Measurements from ENCODE around the gene RPL7A. TPM values are rescaled to one million over a fixed set of nuclear protein-coding genes. Genes with fewer than 3 reads are reported as not detected.
"Not testable (repeated sequence)": the region's sequence is repeated elsewhere in the genome, so short reads cannot be mapped to it uniquely, and the experiment has no call there.

RPL7A gene
- total RNA-seq, result 100 to 1,000 TPM; 889 to 895 TPM

DNA sequence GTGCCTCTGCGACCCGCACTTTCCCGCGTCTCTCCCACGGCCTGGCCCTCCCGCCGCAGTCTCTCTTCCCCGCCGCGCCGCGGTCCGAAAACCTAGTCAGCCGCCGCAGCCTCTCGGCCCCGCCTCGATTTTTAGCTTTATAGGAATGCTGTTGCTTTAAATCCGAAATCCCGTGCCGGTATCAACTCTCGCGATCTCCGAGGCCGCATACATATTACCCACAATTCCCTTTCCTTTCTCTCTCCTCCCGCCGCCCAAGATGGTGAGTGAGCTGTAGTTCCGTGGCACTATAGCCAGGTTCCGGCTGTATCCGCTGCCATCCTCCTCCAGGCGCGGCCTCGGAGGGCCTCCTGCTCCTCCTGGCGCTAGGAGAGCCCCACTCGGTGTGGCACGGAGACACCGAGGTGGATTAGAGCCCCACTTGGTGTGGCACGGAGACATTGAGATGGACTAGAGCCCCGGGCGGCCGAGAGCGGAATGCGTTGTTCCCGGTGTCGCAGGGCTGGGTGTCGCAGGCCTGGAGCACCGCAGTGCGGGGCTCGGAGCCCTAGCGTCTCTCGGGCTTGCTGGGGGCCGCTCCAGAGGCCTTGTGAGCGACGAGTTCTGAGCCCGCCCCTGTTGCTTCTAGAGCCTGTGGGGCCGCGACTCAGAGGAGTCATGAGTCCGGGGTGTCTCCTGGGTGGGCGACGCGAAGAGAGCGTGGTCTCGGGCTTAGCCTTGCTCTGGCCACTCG is at the start of gene RPL7A, which contains the start of gene MED22:
Gene RPL7A (plus strand): TSS at position 234 of the 733 bp plus-strand sequence. CDS start 26 bp downstream, at position 260.
Gene MED22 (minus strand): TSS at position 147 of the 733 bp plus-strand sequence. CDS start 1,469 bp downstream, outside the sequence.
- peak within 1 kb of the TSS; percentile 88 to 96 for H3K27ac ChIP-seq
- H3K36me3 ChIP-seq, result peaks cover 60% of the 10 kb centered on the region
- peaks cover 15 to 32% of the 10 kb centered on the region in 2 donors for H3K4me1 ChIP-seq (ENCODE audit: control insufficient read depth in 1 of 2, low read depth in 2 of 2)
- peak; percentile 85 for ATAC-seq (ENCODE audit: insufficient number of reproducible peaks, low FRiP score, low read depth)
- peak; percentile 95 for DNase-seq (ENCODE audit: low spot score)
- peak within 1 kb of the TSS; percentile 87 for H3K4me3 ChIP-seq
- TF ChIP-seq, protein P1, sequence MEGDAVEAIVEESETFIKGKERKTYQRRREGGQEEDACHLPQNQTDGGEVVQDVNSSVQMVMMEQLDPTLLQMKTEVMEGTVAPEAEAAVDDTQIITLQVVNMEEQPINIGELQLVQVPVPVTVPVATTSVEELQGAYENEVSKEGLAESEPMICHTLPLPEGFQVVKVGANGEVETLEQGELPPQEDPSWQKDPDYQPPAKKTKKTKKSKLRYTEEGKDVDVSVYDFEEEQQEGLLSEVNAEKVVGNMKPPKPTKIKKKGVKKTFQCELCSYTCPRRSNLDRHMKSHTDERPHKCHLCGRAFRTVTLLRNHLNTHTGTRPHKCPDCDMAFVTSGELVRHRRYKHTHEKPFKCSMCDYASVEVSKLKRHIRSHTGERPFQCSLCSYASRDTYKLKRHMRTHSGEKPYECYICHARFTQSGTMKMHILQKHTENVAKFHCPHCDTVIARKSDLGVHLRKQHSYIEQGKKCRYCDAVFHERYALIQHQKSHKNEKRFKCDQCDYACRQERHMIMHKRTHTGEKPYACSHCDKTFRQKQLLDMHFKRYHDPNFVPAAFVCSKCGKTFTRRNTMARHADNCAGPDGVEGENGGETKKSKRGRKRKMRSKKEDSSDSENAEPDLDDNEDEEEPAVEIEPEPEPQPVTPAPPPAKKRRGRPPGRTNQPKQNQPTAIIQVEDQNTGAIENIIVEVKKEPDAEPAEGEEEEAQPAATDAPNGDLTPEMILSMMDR (IDR thresholded peaks at IDR 0.05), result no peak
- H3K27me3 ChIP-seq (replicated peaks; ENCODE audit: insufficient read depth), result no peaks in the 10 kb centered on the region
- no peaks in the 10 kb centered on the region for H3K9me3 ChIP-seq

DNA sequence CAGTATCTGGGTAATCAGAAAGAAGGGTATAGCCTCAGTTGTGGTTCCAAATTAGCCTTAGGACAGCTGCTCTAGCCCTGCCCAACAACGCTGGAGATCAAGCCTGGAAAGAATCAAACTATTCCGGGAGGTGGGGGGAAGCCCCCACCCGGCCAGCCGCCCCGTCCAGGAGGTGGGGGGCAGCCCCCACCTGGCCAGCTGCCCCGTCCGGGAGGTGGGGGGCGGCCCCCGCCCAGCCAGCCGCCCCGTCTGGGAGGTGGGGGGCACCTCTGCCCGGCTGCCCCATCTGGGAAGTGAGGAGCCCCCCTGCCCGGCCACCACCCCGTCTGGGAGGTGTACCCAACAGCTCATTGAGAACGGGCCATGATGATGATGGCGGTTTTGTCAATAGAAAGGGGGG is 48.0 kb upstream of the RPL7A start:
- H3K4me3 ChIP-seq; DNase-seq (ENCODE audit: low spot score): not testable (repeated sequence)

DNA sequence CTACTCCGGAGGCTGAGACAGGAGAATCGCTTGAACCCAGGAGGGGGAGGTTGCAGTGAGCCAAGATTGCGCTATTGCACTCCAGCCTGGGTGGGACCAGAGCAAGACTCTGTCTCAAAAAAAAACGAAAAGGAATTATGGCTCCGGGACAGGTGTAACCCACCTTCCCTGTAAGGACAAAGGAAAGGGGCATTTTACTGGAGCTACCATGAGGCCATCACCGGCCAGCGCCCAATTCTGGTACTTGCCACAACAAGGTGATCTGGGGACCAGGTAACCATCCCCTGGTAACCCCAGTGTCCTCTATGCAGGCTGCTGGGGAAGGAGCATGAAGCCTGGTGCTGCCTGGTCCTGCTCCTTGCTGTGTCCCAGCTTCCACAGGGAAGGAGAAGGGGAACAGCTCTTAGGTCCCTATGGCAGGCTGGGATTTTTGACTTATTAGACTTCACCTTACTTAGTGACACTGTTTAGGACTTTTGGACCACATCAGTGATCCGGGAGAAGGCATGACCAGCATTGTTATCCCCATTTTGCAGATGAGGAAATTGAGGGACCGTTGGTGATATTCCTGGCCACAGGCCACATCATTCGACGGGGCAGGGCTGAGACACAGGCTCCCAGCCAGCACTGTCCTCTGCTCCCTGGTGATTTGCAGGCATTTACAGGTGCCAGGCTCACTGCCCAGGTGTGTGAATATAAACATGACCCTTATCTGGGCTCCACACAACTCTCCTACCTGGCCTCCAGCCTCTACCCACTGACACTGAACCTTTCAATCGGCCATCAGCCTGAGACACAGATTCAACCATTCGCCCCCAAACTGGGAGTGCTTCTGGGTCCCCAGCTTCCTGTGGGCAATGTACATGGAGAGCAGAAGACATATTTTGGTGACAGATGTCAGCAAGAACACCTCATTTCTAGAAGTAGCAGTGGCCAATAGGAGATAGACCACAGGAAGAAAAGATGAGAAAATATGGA is 46.5 kb upstream of the RPL7A start:
- TF ChIP-seq, protein P1 (IDR thresholded peaks at IDR 0.05), result no peak
- Histone ChIP-seq H3K27ac (no peak overlapping the region), H3K4me1 (ENCODE audit: control insufficient read depth in 1 of 2, low read depth in 2 of 2) (no peaks in the 10 kb centered on the region), H3K9me3 (no peaks in the 10 kb centered on the region), H3K4me3 (no peak overlapping the region), H3K36me3 (no peaks in the 10 kb centered on the region), H3K27me3 (replicated peaks; ENCODE audit: insufficient read depth) (no peaks in the 10 kb centered on the region)
- ATAC-seq (ENCODE audit: insufficient number of reproducible peaks, low FRiP score, low read depth), result no peak
- no peak for DNase-seq (ENCODE audit: low spot score)

More for the DNA sequence above, 48.0 kb upstream of the RPL7A start:
- H3K36me3 ChIP-seq; H3K4me1 ChIP-seq (ENCODE audit: control insufficient read depth in 1 of 2, low read depth in 2 of 2); ATAC-seq (ENCODE audit: insufficient number of reproducible peaks, low FRiP score, low read depth); H3K27ac ChIP-seq; H3K9me3 ChIP-seq; H3K27me3 ChIP-seq (replicated peaks; ENCODE audit: insufficient read depth): not testable (repeated sequence)

DNA sequence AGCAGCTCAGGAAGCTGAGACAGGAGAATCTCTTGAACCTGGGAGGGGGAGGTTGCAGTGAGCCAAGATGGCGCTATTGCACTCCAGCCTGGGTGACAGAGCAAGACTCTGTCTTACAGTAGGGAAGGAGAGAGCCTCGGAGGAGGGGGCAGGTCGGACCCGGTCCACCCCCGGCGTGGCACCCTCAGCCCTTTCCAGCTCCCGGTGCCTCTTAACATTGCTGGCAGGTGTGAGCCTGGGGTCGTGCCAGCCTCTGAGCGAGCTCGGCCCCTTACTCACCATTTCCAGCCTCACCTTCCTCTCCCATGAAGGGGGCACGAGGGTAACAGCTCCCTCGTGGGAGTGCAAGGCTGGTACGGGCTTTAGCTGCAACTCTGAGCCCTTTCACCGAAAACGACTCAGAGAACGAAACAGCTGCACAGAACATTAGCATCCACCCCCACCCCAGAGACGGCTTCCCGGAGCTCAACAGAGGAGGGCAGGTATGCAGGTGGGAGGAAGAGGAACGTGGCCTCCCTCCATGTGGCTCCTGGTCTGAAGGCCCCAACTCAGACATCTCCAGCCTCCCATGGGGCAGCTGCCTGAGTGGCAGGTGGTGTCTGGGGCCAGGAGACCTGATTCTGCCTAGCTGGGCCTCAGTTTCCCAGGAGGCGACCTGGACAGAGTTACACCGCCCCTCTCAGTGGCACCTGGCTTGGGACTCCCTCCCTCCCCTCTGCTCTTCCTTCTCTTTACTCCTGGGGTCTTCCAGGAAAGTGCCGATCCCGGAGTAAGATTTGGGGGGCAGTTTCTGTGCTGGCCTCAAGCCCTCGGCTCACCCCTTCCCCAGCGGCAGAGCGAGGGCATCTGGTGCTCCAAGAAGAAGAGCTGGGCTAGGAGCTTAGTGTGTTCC is 44.5 kb upstream of the RPL7A start:
- no peak overlapping the region for H3K4me3 ChIP-seq
- ATAC-seq (ENCODE audit: insufficient number of reproducible peaks, low FRiP score, low read depth) (no peak), DNase-seq (ENCODE audit: low spot score) (no peak)

DNA sequence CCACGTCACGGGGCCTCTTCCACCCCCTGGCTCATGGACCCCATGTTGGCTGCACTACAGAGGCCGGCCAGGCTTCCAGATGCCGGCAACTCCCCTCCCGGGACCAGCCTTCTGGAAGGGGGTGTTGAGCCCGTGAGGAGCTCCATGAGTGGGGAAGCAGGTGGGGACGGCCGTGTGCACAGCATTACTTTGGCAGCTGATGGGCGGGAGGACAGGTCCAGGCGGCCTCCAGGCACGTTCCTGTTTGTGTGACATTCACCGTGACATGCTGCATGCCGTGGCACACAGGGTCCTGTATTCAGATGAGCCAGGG is 43.9 kb upstream of the RPL7A start:
- no peak for DNase-seq (ENCODE audit: low spot score)
- no peak for ATAC-seq (ENCODE audit: insufficient number of reproducible peaks, low FRiP score, low read depth)
- Histone ChIP-seq H3K36me3 (no peaks in the 10 kb centered on the region), H3K9me3 (no peaks in the 10 kb centered on the region), H3K27ac (no peak overlapping the region), H3K27me3 (replicated peaks; ENCODE audit: insufficient read depth) (no peaks in the 10 kb centered on the region), H3K4me1 (ENCODE audit: control insufficient read depth in 1 of 2, low read depth in 2 of 2) (no peaks in the 10 kb centered on the region), H3K4me3 (no peak overlapping the region)
- TF ChIP-seq, protein P1 (IDR thresholded peaks at IDR 0.05), result no peak

More for the DNA sequence above, 44.5 kb upstream of the RPL7A start:
- Histone ChIP-seq H3K36me3 (no peaks in the 10 kb centered on the region), H3K27me3 (replicated peaks; ENCODE audit: insufficient read depth) (no peaks in the 10 kb centered on the region), H3K27ac (no peak overlapping the region), H3K4me1 (ENCODE audit: control insufficient read depth in 1 of 2, low read depth in 2 of 2) (no peaks in the 10 kb centered on the region), H3K9me3 (no peaks in the 10 kb centered on the region)
- TF ChIP-seq, protein P1 (IDR thresholded peaks at IDR 0.05), result no peak

Data from thoracic aorta (tissue), 2 donors.